GM18507 (cell line): ENCODE data around the gene FOXP4.

ENCODE experiments used
- DNase-seq: peaks from one replicate; pipeline ENCODE4 v3.0.0; 2011; ENCODE audit warnings: low read depth; ENCODE audit not compliant: insufficient read length; ENCODE audit errors: extremely low spot score
- FAIRE-seq: peaks from 2 replicates; lab custom pipeline; 2011; peaks lifted over from hg19 to GRCh38; lab: Jason Lieb, UNC

Gene FOXP4

GRCh38 chr6:41638002-41638934 is 92.1 kb downstream of the FOXP4 start, which contains the start of gene MDFI:
TSS of gene MDFI (plus strand) at chr6:41638468. CDS start at chr6:41638750, 282 bp downstream.
- DNase-seq (no peak), FAIRE-seq (no peak)

GRCh38 chr6:41638935-41639808 is 93.0 kb downstream of the FOXP4 start:
- DNase-seq (no peak), FAIRE-seq (no peak)

- no peak for FAIRE-seq
- no peak for DNase-seq
These were observed 93.7 kb downstream of the FOXP4 start for GRCh38 chr6:41639809-41640371.

- FAIRE-seq (no peak), DNase-seq (no peak)
These were observed 94.2 kb downstream of the FOXP4 start for GRCh38 chr6:41640426-41640825.

- no peak for DNase-seq
These were observed 95.3 kb downstream of the FOXP4 start for GRCh38 chr6:41641352-41641925.

GRCh38 chr6:41642090-41642959 is 96.1 kb downstream of the FOXP4 start:
- FAIRE-seq (no peak), DNase-seq (no peak)

More at GRCh38 chr6:41641352-41641925, 95.3 kb downstream of the FOXP4 start:
- no peak for FAIRE-seq

GRCh38 chr6:41642960-41643898 is 97.0 kb downstream of the FOXP4 start:
- DNase-seq (no peak), FAIRE-seq (no peak)

GRCh38 chr6:41643899-41644269 is 97.7 kb downstream of the FOXP4 start:
- no peak for DNase-seq
- FAIRE-seq = no peak

- FAIRE-seq = no peak
- no peak for DNase-seq
These were observed 98.2 kb downstream of the FOXP4 start for GRCh38 chr6:41644297-41644879.

- no peak for FAIRE-seq
- DNase-seq = no peak
These were observed 98.9 kb downstream of the FOXP4 start for GRCh38 chr6:41645007-41645618.

- no peak for FAIRE-seq
- no peak for DNase-seq
These were observed 100.0 kb downstream of the FOXP4 start for GRCh38 chr6:41646026-41646795.

GRCh38 chr6:41647061-41647511 is 100.9 kb downstream of the FOXP4 start:
- DNase-seq (no peak), FAIRE-seq (no peak)

GRCh38 chr6:41648070-41648585 is 101.9 kb downstream of the FOXP4 start:
- no peak for DNase-seq
- FAIRE-seq = no peak

- DNase-seq (no peak), FAIRE-seq (no peak)
These were observed 102.7 kb downstream of the FOXP4 start for GRCh38 chr6:41648921-41649320.

- DNase-seq (no peak), FAIRE-seq (no peak)
These were observed 103.4 kb downstream of the FOXP4 start for GRCh38 chr6:41649596-41649995.

GRCh38 chr6:41650120-41650519 is 103.9 kb downstream of the FOXP4 start:
- FAIRE-seq = no peak

More at GRCh38 chr6:41650120-41650519, 103.9 kb downstream of the FOXP4 start:
- DNase-seq = no peak
